AG04449 (cell line): ENCODE data around the gene ADAMTSL3.

Source experiments
- CTCF ChIA-PET: fragments of 350-600 bp; formaldehyde crosslinking; extraction: SDS; loops from one replicate; lab custom pipeline; 2021; ENCODE audit warnings: antibody characterized with exemption; lab: Yijun Ruan, JAX
- POLR2A ChIA-PET: fragments of 400-600, 350-600 bp; formaldehyde crosslinking; extraction: SDS; loops from one replicate; lab custom pipeline; 2020; ENCODE audit warnings: antibody characterized with exemption, inconsistent platforms; lab: Yijun Ruan, JAX
- DNase-seq: peaks from one replicate; pipeline ENCODE4 v3.0.0-alpha.2; 2010; ENCODE audit warnings: low read depth, low spot score
- H3K4me3 ChIP-seq: 2 replicates; pipeline ENCODE4 v1.5.1; 2011; ENCODE audit warnings: low read depth, mild to moderate bottlenecking, control low read depth, low read length
- CTCF ChIP-seq: IDR thresholded peaks from one replicate; pipeline ENCODE4 v1.5.1; 2011; ENCODE audit warnings: mild to moderate bottlenecking, moderate library complexity, low read length, control low read depth, inconsistent platforms; ENCODE audit not compliant: insufficient read depth; ENCODE audit errors: missing control alignments

ADAMTSL3 gene

GRCh38 chr15:83927704-83928391 is 273.9 kb downstream of the ADAMTSL3 start:
- H3K4me3 ChIP-seq: no peak overlapping the region
- TF ChIP-seq CTCF: no peak
- CTCF ChIA-PET: no interaction called here
- POLR2A ChIA-PET: no interaction called here
- DNase-seq: no peak

- H3K4me3 ChIP-seq: no peak overlapping the region
- TF ChIP-seq CTCF: no peak
- POLR2A ChIA-PET: no interaction called here
- DNase-seq: no peak
- CTCF ChIA-PET: no interaction called here
Observed at GRCh38 chr15:83928392-83928734, 274.4 kb downstream of the ADAMTSL3 start.

- no peak for DNase-seq
- no peak for TF ChIP-seq CTCF
- ChIA-PET POLR2A (no interaction called here), CTCF (no interaction called here)
- H3K4me3 ChIP-seq: no peak overlapping the region
Observed at GRCh38 chr15:83928878-83929418, 275.0 kb downstream of the ADAMTSL3 start.

- ChIA-PET POLR2A (no interaction called here), CTCF (no interaction called here)
- TF ChIP-seq CTCF: no peak
- DNase-seq: no peak
- H3K4me3 ChIP-seq: no peak overlapping the region
Observed at GRCh38 chr15:83929619-83930018, 275.7 kb downstream of the ADAMTSL3 start.

- no peak for TF ChIP-seq CTCF
- CTCF ChIA-PET: no interaction called here
- POLR2A ChIA-PET: no interaction called here
- no peak for DNase-seq
- H3K4me3 ChIP-seq: no peak overlapping the region
Observed at GRCh38 chr15:83930392-83931212, 276.7 kb downstream of the ADAMTSL3 start.

- no peak overlapping the region for H3K4me3 ChIP-seq
- CTCF ChIA-PET: no interaction called here
- no peak for DNase-seq
- POLR2A ChIA-PET: no interaction called here
- TF ChIP-seq CTCF: no peak
Observed at GRCh38 chr15:83935774-83936173, 281.9 kb downstream of the ADAMTSL3 start.
